ENCODE data around the gene GYS1.

GYS1 gene

GRCh38 chr19:48962849-48963165, 30.3 kb downstream of the GYS1 start:
- no peak for DNase-seq

- no peak for DNase-seq
Measured at GRCh38 chr19:48962029-48962848, 30.9 kb downstream of the GYS1 start.

- no peak for DNase-seq
Measured at GRCh38 chr19:48961673-48962028, 31.5 kb downstream of the GYS1 start.

GRCh38 chr19:48961051-48961649, 32.0 kb downstream of the GYS1 start:
- no peak for DNase-seq

- DNase-seq: no peak
Measured at GRCh38 chr19:48959341-48960239, 33.5 kb downstream of the GYS1 start.

GRCh38 chr19:48958006-48958405, 35.1 kb downstream of the GYS1 start:
- DNase-seq: no peak

GRCh38 chr19:48955308-48955958, 37.7 kb downstream of the GYS1 start:
- no peak for DNase-seq

GRCh38 chr19:48954595-48955307, 38.4 kb downstream of the GYS1 start, which contains the start of gene BAX:
BAX (plus strand) TSS chr19:48954875; CDS start chr19:48954929, 54 bp downstream.
- peak; percentile 77 to 80 for DNase-seq

- no peak for DNase-seq
Measured at GRCh38 chr19:48953990-48954594, 39.0 kb downstream of the GYS1 start.

- DNase-seq: no peak
Measured at GRCh38 chr19:48953141-48953540, 40.0 kb downstream of the GYS1 start.

GRCh38 chr19:48950830-48951519, 42.1 kb downstream of the GYS1 start:
- no peak for DNase-seq

- DNase-seq: no peak
Measured at GRCh38 chr19:48950159-48950558, 43.0 kb downstream of the GYS1 start.

- no peak for DNase-seq
Measured at GRCh38 chr19:48947258-48947542, 45.9 kb downstream of the GYS1 start.

GRCh38 chr19:48946463-48947257, 46.4 kb downstream of the GYS1 start:
- DNase-seq: no peak

- DNase-seq: no peak
Measured at GRCh38 chr19:48945817-48946216, 47.3 kb downstream of the GYS1 start.

GRCh38 chr19:48945415-48945814, 47.7 kb downstream of the GYS1 start:
- DNase-seq: no peak

- no peak for DNase-seq
Measured at GRCh38 chr19:48943081-48943480, 50.0 kb downstream of the GYS1 start.

GRCh38 chr19:48940902-48941301, 52.2 kb downstream of the GYS1 start:
- no peak for DNase-seq

- DNase-seq: no peak
Measured at GRCh38 chr19:48938256-48938655, 54.9 kb downstream of the GYS1 start.

- no peak for DNase-seq
Measured at GRCh38 chr19:48935864-48936263, 57.2 kb downstream of the GYS1 start.

GRCh38 chr19:48934837-48935236, 58.3 kb downstream of the GYS1 start:
- DNase-seq: no peak

Measured in activated CD4-positive, alpha-beta T cell treated with anti-CD3 and anti-CD28 coated beads, Interleukin-2, amount 50 U/mL, for 4 hours (primary cell).